Glutamatergic neuron (in vitro differentiated cells): ENCODE data around the gene ARMCX6. TPM values are rescaled to one million over a fixed set of nuclear protein-coding genes. Genes with fewer than 3 reads are reported as not detected.
"Not testable (repeated sequence)": the region's sequence is repeated elsewhere in the genome, so short reads cannot be mapped to it uniquely, and the experiment has no call there.

ENCODE experiments used
- DNase-seq: peaks from one replicate; pipeline ENCODE4 v3.0.0; 2022
- H3K27ac Mint-ChIP-seq: one replicate; pipeline ENCODE4 v1.8.0; 2020; ENCODE audit warnings: mild to moderate bottlenecking, mixed read lengths, inconsistent platforms; ENCODE audit not compliant: unreplicated experiment
- H3K27me3 Mint-ChIP-seq: one replicate; pipeline ENCODE4 v1.8.0; 2020; ENCODE audit warnings: mild to moderate bottlenecking, moderate library complexity, mixed read lengths, inconsistent platforms; ENCODE audit not compliant: unreplicated experiment
- H3K36me3 Mint-ChIP-seq: one replicate; pipeline ENCODE4 v1.8.0; 2020; ENCODE audit warnings: mild to moderate bottlenecking, mixed read lengths, inconsistent platforms; ENCODE audit not compliant: unreplicated experiment
- H3K4me1 Mint-ChIP-seq: one replicate; pipeline ENCODE4 v1.8.0; 2020; ENCODE audit warnings: mild to moderate bottlenecking, low read depth, mixed read lengths, inconsistent platforms; ENCODE audit not compliant: unreplicated experiment
- H3K4me3 Mint-ChIP-seq: one replicate; pipeline ENCODE4 v1.8.0; 2020; ENCODE audit warnings: mild to moderate bottlenecking, mixed read lengths, inconsistent platforms; ENCODE audit not compliant: unreplicated experiment
- H3K9me3 Mint-ChIP-seq: one replicate; pipeline ENCODE4 v1.8.0; 2020; ENCODE audit warnings: mild to moderate bottlenecking, moderate library complexity, mixed read lengths, inconsistent platforms; ENCODE audit not compliant: unreplicated experiment
- CTCF ChIP-seq: fragments of 200-600 bp; sonication (generic); IDR thresholded peaks from one replicate; pipeline ENCODE4 v1.5.0; 2021; ENCODE audit not compliant: partially characterized antibody, unreplicated experiment
- total RNA-seq: library from RNA; stranded (reverse); fragmentation: NEBNext Ultra II Directional; extraction: Animal tissue kit (Norgen Biotek cat#: 25700); gene quantifications from one replicate; pipeline ENCODE4 v1.2.1, GENCODE V29; 2021; ENCODE audit not compliant: unreplicated experiment

Gene ARMCX6
- total RNA-seq, 1 donor from 2014 or later, result 47.5 TPM

- TF ChIP-seq CTCF, result no peak
- H3K4me3 Mint-ChIP-seq, result no peak overlapping the region
- no peaks in the 10 kb centered on the region for H3K9me3 Mint-ChIP-seq
- no peak overlapping the region for H3K27ac Mint-ChIP-seq
- DNase-seq, result no peak
- no peaks in the 10 kb centered on the region for H3K36me3 Mint-ChIP-seq
- H3K27me3 Mint-ChIP-seq, result no peaks in the 10 kb centered on the region
- H3K4me1 Mint-ChIP-seq, result peaks cover 8% of the 10 kb centered on the region
Measured at GRCh38 chrX:101605728-101606127, 12.1 kb downstream of the ARMCX6 start.

- Mint-ChIP-seq H3K27me3 (no peaks in the 10 kb centered on the region), H3K4me1 (peaks cover 8% of the 10 kb centered on the region), H3K4me3 (no peak overlapping the region), H3K27ac (no peak overlapping the region), H3K9me3 (no peaks in the 10 kb centered on the region), H3K36me3 (no peaks in the 10 kb centered on the region)
- no peak for DNase-seq
- no peak for TF ChIP-seq CTCF
Measured at GRCh38 chrX:101605146-101605545, 12.7 kb downstream of the ARMCX6 start.

- Mint-ChIP-seq H3K36me3 (no peaks in the 10 kb centered on the region), H3K9me3 (no peaks in the 10 kb centered on the region), H3K27me3 (no peaks in the 10 kb centered on the region), H3K4me1 (peaks cover 8% of the 10 kb centered on the region), H3K4me3 (no peak overlapping the region), H3K27ac (no peak overlapping the region)
- DNase-seq, result no peak
- TF ChIP-seq CTCF, result no peak
Measured at GRCh38 chrX:101602077-101602476, 15.7 kb downstream of the ARMCX6 start.

GRCh38 chrX:101599592-101599991 lies 18.2 kb downstream of the ARMCX6 start:
- not testable (repeated sequence) for H3K27me3 Mint-ChIP-seq, H3K4me3 Mint-ChIP-seq, H3K9me3 Mint-ChIP-seq, H3K4me1 Mint-ChIP-seq, H3K27ac Mint-ChIP-seq, H3K36me3 Mint-ChIP-seq, DNase-seq

GRCh38 chrX:101595739-101596419 lies 21.9 kb downstream of the ARMCX6 start:
- no peak for DNase-seq
- peak; percentile 56 for TF ChIP-seq CTCF
- Mint-ChIP-seq H3K9me3 (no peaks in the 10 kb centered on the region), H3K27me3 (no peaks in the 10 kb centered on the region), H3K4me3 (no peak overlapping the region), H3K36me3 (no peaks in the 10 kb centered on the region), H3K27ac (no peak overlapping the region), H3K4me1 (no peaks in the 10 kb centered on the region)

Other genes with a start within 250 kb of the ARMCX6 start
- 1.1 TPM for gene BTK, start 231.8 kb downstream of the ARMCX6 start, total RNA-seq
- gene RPL36A, start 227.0 kb downstream of the ARMCX6 start, total RNA-seq, result 147 TPM
- 29.4 TPM for gene GLA, start 210.1 kb downstream of the ARMCX6 start, total RNA-seq
- gene HNRNPH2, start 209.8 kb downstream of the ARMCX6 start, total RNA-seq, result 67.7 TPM
- gene ARMCX4, start 132.5 kb downstream of the ARMCX6 start, total RNA-seq, result 22.1 TPM
- gene ARMCX1, start 67.5 kb downstream of the ARMCX6 start, total RNA-seq, result 50.5 TPM
- gene ARMCX3, start 5.2 kb upstream of the ARMCX6 start, total RNA-seq, result 160 TPM
- 50.1 TPM for gene ARMCX2, start 41.9 kb upstream of the ARMCX6 start, total RNA-seq